ENCODE measurements around the gene CLCN4.

DNA sequence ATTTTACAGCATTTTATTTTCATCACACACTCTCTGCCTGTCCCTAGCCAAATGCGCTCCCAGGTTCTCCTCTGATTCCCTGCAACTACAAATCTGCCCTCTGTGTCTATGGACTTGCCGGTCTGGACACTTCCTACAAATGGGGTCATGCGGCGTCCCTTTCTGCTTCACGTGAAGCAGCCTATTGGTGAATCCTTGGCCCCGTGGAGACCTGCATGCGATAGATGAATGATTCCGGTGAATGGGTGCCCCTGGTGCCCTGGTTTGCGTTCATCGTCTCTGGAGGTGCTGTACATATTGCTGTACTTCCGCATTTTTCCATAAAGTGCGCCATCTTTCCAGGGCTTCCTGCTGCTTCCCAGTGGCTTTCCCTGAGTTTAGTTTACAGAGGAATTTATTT lies 27.5 kb upstream of the CLCN4 start:
- TF ChIP-seq GATA3 (IDR thresholded peaks at IDR 0.05; ENCODE audit: low read depth, low read length) = no peak
- TF ChIP-seq GATA2 (IDR thresholded peaks at IDR 0.05; ENCODE audit: low read depth, low read length) = no peak
